ENCODE data around the gene TMEM18.

DNA sequence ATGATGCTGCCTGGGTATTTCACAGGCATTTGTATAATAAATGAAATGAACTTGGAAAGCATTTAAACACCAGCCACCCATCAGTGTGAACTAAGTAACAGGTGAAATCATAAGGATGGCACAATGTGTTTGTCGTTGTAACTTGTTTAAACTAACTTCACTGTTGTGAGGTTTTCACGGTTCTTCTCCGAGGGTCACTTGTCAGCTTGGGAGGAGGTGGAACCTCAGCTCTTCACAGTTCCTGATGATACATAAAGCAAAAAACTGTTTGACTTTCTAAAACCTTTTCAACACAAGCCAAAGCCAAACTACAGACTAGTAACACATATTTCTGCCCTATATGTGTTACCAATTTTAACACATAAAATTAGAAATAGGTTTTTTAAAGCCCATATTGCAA is 13.1 kb downstream of the TMEM18 start:
- TF ChIP-seq TAF1 (IDR thresholded peaks at IDR 0.05; ENCODE audit: borderline replicate concordance, insufficient read depth, low read length) = no peak
- TF ChIP-seq SIN3A (IDR thresholded peaks at IDR 0.05; ENCODE audit: borderline replicate concordance, insufficient read depth, low read length) = no peak
- no peak for TF ChIP-seq POLR2AphosphoS5 (IDR thresholded peaks at IDR 0.05; ENCODE audit: low read depth, low read length)

All from PFSK-1 (cell line).